GM12891 (cell line): Measurements from ENCODE around the gene PSMD3.

Experiments used
- POLR2A ChIP-seq: IDR thresholded peaks from 2 replicates; pipeline ENCODE4 v1.6.1; 2011; ENCODE audit warnings: low read depth, low read length, control low read depth
- POLR2AphosphoS5 ChIP-seq: IDR thresholded peaks from 2 replicates; pipeline ENCODE4 v1.6.1; 2011; ENCODE audit warnings: low read depth, low read length, control low read depth

DNA sequence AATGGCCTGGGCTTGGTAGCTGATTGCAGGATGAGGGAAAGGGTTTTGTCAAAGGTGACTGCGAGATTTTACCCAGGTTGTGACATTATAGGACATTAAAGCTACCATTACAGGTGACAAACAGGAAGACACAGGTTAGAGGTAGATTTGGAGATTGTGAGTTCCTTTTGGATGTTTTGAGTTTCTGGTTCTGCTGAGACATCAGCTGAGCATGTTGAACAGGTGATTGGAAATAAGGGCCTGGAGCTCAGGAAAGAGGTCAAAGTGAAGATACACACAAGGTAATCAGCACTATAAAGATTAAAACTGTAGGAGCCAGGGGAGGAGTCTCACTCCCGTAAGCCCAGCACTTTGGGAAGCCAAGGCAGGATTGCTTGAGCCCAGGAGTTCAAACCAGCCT lies 11.8 kb upstream of the PSMD3 start:
- no peak for TF ChIP-seq POLR2AphosphoS5
- no peak for TF ChIP-seq POLR2A
